ENCODE results near the gene TSC22D4. TPM values are rescaled to one million over a fixed set of nuclear protein-coding genes. Genes with fewer than 3 reads are reported as not detected.

Gene TSC22D4
- total and polyA plus RNA-seq, 2 experiments from 2014 or later, result 14.6 to 24.9 TPM

- Histone ChIP-seq H3K36me3 (ENCODE audit: insufficient read depth) (no peaks in the 10 kb centered on the region), H3F3A (replicated peaks; ENCODE audit: low read depth) (peaks cover 3% of the 10 kb centered on the region; the same call in 1 of the 2 replicates), H3K4me1 (ENCODE audit: insufficient read depth) (peaks cover 10% of the 10 kb centered on the region), H3K27me3 (ENCODE audit: insufficient read depth) (no peaks in the 10 kb centered on the region), H2AFZ (peak overlapping the region; percentile 100), H4K20me1 (replicated peaks; ENCODE audit: insufficient read depth) (no peaks in the 10 kb centered on the region), H3K4me3 (no peak overlapping the region), H3K9me2 (ENCODE audit: insufficient read depth) (no peaks in the 10 kb centered on the region), H3K27ac (ENCODE audit: low read depth) (no peak overlapping the region), H3K4me2 (peak overlapping the region; percentile 39; the same call in 1 of the 2 replicates), H3K79me2 (replicated peaks; ENCODE audit: insufficient read depth) (no peaks in the 10 kb centered on the region)
- no peaks in the 10 kb centered on the region for H3K9me3 Mint-ChIP-seq
- H3K27me3 Mint-ChIP-seq (ENCODE audit: insufficient read depth, low read depth, poor library complexity), result peaks cover 13% of the 10 kb centered on the region
- H3K36me3 Mint-ChIP-seq (ENCODE audit: low read depth), result no peaks in the 10 kb centered on the region
- H3K4me3 Mint-ChIP-seq, result no peak overlapping the region
- TF ChIP-seq CTCF (conservative IDR thresholded peaks at IDR 0.05; ENCODE audit: low read depth in 2 of 2) (peak; percentile 60), ETS1 (IDR thresholded peaks at IDR 0.05) (no peak), EZH2phosphoT487 (IDR thresholded peaks at IDR 0.05; ENCODE audit: unreplicated experiment) (no peak)
- H3K4me1 Mint-ChIP-seq, result peaks cover 9% of the 10 kb centered on the region
- peak; percentile 80 for ATAC-seq
- H3K27ac Mint-ChIP-seq, result peak overlapping the region; percentile 13; the same call in 1 of the 2 replicates
- DNase-seq (ENCODE audit: low spot score), result peak; percentile 70
Measured at GRCh38 chr7:100456562-100456961, 22.5 kb downstream of the TSC22D4 start.

- Histone ChIP-seq H3F3A (replicated peaks; ENCODE audit: low read depth) (peaks cover 3% of the 10 kb centered on the region; the same call in 1 of the 2 replicates), H3K4me3 (no peak overlapping the region), H3K27me3 (ENCODE audit: insufficient read depth) (no peaks in the 10 kb centered on the region), H3K9me2 (ENCODE audit: insufficient read depth) (no peaks in the 10 kb centered on the region), H3K4me1 (ENCODE audit: insufficient read depth) (peaks cover 10% of the 10 kb centered on the region), H2AFZ (no peak overlapping the region), H3K79me2 (replicated peaks; ENCODE audit: insufficient read depth) (no peaks in the 10 kb centered on the region), H4K20me1 (replicated peaks; ENCODE audit: insufficient read depth) (no peaks in the 10 kb centered on the region), H3K4me2 (no peak overlapping the region), H3K36me3 (ENCODE audit: insufficient read depth) (no peaks in the 10 kb centered on the region), H3K27ac (ENCODE audit: low read depth) (no peak overlapping the region)
- ATAC-seq (no peak), DNase-seq (ENCODE audit: low spot score) (no peak)
- Mint-ChIP-seq H3K9me3 (no peaks in the 10 kb centered on the region), H3K36me3 (ENCODE audit: low read depth) (no peaks in the 10 kb centered on the region), H3K4me1 (peaks cover 9% of the 10 kb centered on the region), H3K4me3 (no peak overlapping the region; the same call in 2 of the 3 replicates), H3K27ac (no peak overlapping the region), H3K27me3 (ENCODE audit: insufficient read depth, low read depth, poor library complexity) (peaks cover 24% of the 10 kb centered on the region)
- TF ChIP-seq EZH2 (IDR thresholded peaks at IDR 0.05; ENCODE audit: low read depth, unreplicated experiment) (no peak), EZH2phosphoT487 (IDR thresholded peaks at IDR 0.05; ENCODE audit: unreplicated experiment) (no peak), REST (IDR thresholded peaks at IDR 0.05; ENCODE audit: unreplicated experiment) (no peak), ZNF114 (CRISPR knock-in tag; IDR thresholded peaks at IDR 0.05) (no peak)
- TF ChIP-seq, protein P1, sequence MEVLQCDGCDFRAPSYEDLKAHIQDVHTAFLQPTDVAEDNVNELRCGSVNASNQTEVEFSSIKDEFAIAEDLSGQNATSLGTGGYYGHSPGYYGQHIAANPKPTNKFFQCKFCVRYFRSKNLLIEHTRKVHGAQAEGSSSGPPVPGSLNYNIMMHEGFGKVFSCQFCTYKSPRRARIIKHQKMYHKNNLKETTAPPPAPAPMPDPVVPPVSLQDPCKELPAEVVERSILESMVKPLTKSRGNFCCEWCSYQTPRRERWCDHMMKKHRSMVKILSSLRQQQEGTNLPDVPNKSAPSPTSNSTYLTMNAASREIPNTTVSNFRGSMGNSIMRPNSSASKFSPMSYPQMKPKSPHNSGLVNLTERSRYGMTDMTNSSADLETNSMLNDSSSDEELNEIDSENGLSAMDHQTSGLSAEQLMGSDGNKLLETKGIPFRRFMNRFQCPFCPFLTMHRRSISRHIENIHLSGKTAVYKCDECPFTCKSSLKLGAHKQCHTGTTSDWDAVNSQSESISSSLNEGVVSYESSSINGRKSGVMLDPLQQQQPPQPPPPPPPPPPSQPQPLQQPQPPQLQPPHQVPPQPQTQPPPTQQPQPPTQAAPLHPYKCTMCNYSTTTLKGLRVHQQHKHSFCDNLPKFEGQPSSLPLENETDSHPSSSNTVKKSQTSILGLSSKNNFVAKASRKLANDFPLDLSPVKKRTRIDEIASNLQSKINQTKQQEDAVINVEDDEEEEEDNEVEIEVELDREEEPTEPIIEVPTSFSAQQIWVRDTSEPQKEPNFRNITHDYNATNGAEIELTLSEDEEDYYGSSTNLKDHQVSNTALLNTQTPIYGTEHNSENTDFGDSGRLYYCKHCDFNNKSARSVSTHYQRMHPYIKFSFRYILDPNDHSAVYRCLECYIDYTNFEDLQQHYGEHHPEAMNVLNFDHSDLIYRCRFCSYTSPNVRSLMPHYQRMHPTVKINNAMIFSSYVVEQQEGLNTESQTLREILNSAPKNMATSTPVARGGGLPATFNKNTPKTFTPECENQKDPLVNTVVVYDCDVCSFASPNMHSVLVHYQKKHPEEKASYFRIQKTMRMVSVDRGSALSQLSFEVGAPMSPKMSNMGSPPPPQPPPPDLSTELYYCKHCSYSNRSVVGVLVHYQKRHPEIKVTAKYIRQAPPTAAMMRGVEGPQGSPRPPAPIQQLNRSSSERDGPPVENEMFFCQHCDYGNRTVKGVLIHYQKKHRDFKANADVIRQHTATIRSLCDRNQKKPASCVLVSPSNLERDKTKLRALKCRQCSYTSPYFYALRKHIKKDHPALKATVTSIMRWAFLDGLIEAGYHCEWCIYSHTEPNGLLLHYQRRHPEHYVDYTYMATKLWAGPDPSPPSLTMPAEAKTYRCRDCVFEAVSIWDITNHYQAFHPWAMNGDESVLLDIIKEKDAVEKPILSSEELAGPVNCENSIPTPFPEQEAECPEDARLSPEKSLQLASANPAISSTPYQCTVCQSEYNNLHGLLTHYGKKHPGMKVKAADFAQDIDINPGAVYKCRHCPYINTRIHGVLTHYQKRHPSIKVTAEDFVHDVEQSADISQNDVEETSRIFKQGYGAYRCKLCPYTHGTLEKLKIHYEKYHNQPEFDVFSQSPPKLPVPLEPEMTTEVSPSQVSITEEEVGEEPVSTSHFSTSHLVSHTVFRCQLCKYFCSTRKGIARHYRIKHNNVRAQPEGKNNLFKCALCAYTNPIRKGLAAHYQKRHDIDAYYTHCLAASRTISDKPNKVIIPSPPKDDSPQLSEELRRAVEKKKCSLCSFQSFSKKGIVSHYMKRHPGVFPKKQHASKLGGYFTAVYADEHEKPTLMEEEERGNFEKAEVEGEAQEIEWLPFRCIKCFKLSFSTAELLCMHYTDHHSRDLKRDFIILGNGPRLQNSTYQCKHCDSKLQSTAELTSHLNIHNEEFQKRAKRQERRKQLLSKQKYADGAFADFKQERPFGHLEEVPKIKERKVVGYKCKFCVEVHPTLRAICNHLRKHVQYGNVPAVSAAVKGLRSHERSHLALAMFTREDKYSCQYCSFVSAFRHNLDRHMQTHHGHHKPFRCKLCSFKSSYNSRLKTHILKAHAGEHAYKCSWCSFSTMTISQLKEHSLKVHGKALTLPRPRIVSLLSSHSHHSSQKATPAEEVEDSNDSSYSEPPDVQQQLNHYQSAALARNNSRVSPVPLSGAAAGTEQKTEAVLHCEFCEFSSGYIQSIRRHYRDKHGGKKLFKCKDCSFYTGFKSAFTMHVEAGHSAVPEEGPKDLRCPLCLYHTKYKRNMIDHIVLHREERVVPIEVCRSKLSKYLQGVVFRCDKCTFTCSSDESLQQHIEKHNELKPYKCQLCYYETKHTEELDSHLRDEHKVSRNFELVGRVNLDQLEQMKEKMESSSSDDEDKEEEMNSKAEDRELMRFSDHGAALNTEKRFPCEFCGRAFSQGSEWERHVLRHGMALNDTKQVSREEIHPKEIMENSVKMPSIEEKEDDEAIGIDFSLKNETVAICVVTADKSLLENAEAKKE (CRISPR knock-in tag; IDR thresholded peaks at IDR 0.05), result no peak
Measured at GRCh38 chr7:100455206-100455605, 23.8 kb downstream of the TSC22D4 start.
